ENCODE results near the gene ALDH3A1. TPM values are rescaled to one million over a fixed set of nuclear protein-coding genes. Genes with fewer than 3 reads are reported as not detected.

ALDH3A1 gene
- total RNA-seq, 4 donors from 2014 or later: 0.51 to 7.1 (median 1.7) TPM; not detected in 1

GRCh38 chr17:19752216-19753050 lies 4.3 kb upstream of the ALDH3A1 start:
- Histone ChIP-seq H3K9me3 (no peaks in the 10 kb centered on the region), H3K27me3 (no peaks in the 10 kb centered on the region), H3K4me3 (no peak overlapping the region), H3K4me1 (no peaks in the 10 kb centered on the region), H3K36me3 (no peaks in the 10 kb centered on the region), H3K27ac (peak overlapping the region in 1 of 2 donors; percentile 50)
- intact Hi-C loops (cut with DNase I; ENCODE audit: low total_unique reads): no loop called here
- no peak for DNase-seq
- no peak for TF ChIP-seq POLR2A (IDR thresholded peaks at IDR 0.05)

GRCh38 chr17:19750835-19751234 lies 2.7 kb upstream of the ALDH3A1 start:
- Histone ChIP-seq H3K4me1 (no peaks in the 10 kb centered on the region), H3K27me3 (no peaks in the 10 kb centered on the region), H3K9me3 (no peaks in the 10 kb centered on the region), H3K4me3 (no peak overlapping the region), H3K27ac (no peak overlapping the region), H3K36me3 (no peaks in the 10 kb centered on the region)
- TF ChIP-seq POLR2A (IDR thresholded peaks at IDR 0.05) (no peak), CTCF (IDR thresholded peaks at IDR 0.05) (no peak)
- no peak for DNase-seq
- intact Hi-C loops (cut with DNase I; ENCODE audit: low total_unique reads): no loop called here

- Histone ChIP-seq H3K4me1 (peaks cover 0 to 3% of the 10 kb centered on the region in 2 donors), H3K27ac (no peak overlapping the region), H3K27me3 (no peaks in the 10 kb centered on the region), H3K36me3 (no peaks in the 10 kb centered on the region), H3K4me3 (no peak overlapping the region), H3K9me3 (no peaks in the 10 kb centered on the region)
- no peak for DNase-seq
- intact Hi-C loops (cut with DNase I; ENCODE audit: low total_unique reads): no loop called here
- TF ChIP-seq CTCF (IDR thresholded peaks at IDR 0.05) (no peak), POLR2A (IDR thresholded peaks at IDR 0.05) (no peak)
These were observed 2.0 kb upstream of the ALDH3A1 start for GRCh38 chr17:19750020-19750572.

GRCh38 chr17:19748807-19749193 lies 702 bp upstream of the ALDH3A1 start:
- Histone ChIP-seq H3K9me3 (no peaks in the 10 kb centered on the region), H3K27ac (no peak overlapping the region), H3K36me3 (no peaks in the 10 kb centered on the region), H3K4me3 (no peak overlapping the region), H3K4me1 (peaks cover 0 to 7% of the 10 kb centered on the region in 2 donors), H3K27me3 (no peaks in the 10 kb centered on the region)
- TF ChIP-seq CTCF (IDR thresholded peaks at IDR 0.05) (no peak), POLR2A (IDR thresholded peaks at IDR 0.05) (no peak)
- DNase-seq: no peak
- intact Hi-C loops (cut with DNase I; ENCODE audit: low total_unique reads): no loop called here

GRCh38 chr17:19747159-19747719 lies 859 bp downstream of the ALDH3A1 start:
- H3K27ac ChIP-seq: no peak overlapping the region
- H3K36me3 ChIP-seq: no peaks in the 10 kb centered on the region
- no peaks in the 10 kb centered on the region for H3K9me3 ChIP-seq
- H3K27me3 ChIP-seq: no peaks in the 10 kb centered on the region
- intact Hi-C loops (cut with DNase I; ENCODE audit: low total_unique reads): no loop called here
- peaks cover 0 to 7% of the 10 kb centered on the region in 2 donors for H3K4me1 ChIP-seq
- TF ChIP-seq POLR2A (IDR thresholded peaks at IDR 0.05) (no peak), CTCF (IDR thresholded peaks at IDR 0.05) (no peak)
- no peak for DNase-seq
- H3K4me3 ChIP-seq: no peak overlapping the region
